GM12891 (cell line): ENCODE measurements around the gene ZDHHC6.

ENCODE experiments used
- POLR2A ChIP-seq: IDR thresholded peaks from 2 replicates; pipeline ENCODE4 v1.6.1; 2011; ENCODE audit warnings: low read depth, low read length, control low read depth
- POLR2AphosphoS5 ChIP-seq: IDR thresholded peaks from 2 replicates; pipeline ENCODE4 v1.6.1; 2011; ENCODE audit warnings: low read depth, low read length, control low read depth
- TAF1 ChIP-seq: IDR thresholded peaks from 2 replicates; pipeline ENCODE4 v1.6.1; 2011; ENCODE audit warnings: low read depth, low read length, control low read depth

GRCh38 chr10:112460366-112460765 is 13.7 kb upstream of the ZDHHC6 start:
- no peak for TF ChIP-seq POLR2AphosphoS5
- no peak for TF ChIP-seq POLR2A
- TF ChIP-seq TAF1 = no peak
